Neural progenitor cell (in vitro differentiated cells): ENCODE results near the gene BARD1.

Source experiments
- CTCF ChIP-seq: fragments of 200-600 bp; sonication (generic); IDR thresholded peaks from 2 replicates; pipeline ENCODE4 v1.5.1; 2017; ENCODE audit warnings: antibody characterized with exemption, mild to moderate bottlenecking
- EZH2 ChIP-seq: fragments of 200-600 bp; sonication (generic); IDR thresholded peaks from 2 replicates; pipeline ENCODE4 v1.6.1; 2017; ENCODE audit warnings: antibody characterized with exemption, mild to moderate bottlenecking, moderate library complexity
- EZH2phosphoT487 ChIP-seq: fragments of 200-600 bp; sonication (generic); IDR thresholded peaks from 2 replicates; pipeline ENCODE4 v1.6.1; 2017; ENCODE audit warnings: antibody characterized with exemption

DNA sequence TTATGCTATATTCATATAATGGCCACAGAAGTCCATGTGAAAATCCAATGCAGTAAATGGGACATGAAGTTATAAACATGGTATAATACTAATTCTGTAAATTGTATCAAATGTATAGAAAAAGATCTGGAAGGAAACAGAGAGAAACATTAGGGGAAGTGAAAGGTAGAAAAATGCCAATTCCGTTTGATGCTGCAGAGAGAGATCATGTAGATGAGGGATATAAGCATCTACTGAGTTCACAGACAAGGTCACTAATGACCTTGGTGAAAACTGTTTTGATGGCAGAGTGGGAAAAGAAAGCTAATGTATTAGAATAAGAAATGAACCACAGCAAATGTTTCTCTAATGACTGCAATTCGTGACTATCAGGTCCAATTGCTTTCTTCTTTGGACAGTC is 56.0 kb downstream of the BARD1 start:
- TF ChIP-seq CTCF: no peak
- TF ChIP-seq EZH2: no peak
- no peak for TF ChIP-seq EZH2phosphoT487
